GM18508 (cell line): Measurements from ENCODE around the gene HDAC8.
"Not testable (repeated sequence)": the region's sequence is repeated elsewhere in the genome, so short reads cannot be mapped to it uniquely, and the experiment has no call there.

Experiments used
- ATAC-seq: cut with Tn5 transposase; IDR thresholded peaks from one replicate; pipeline ENCODE4 v1.9.1; 2021; ENCODE audit warnings: moderate number of reproducible peaks; ENCODE audit not compliant: insufficient read depth, unreplicated experiment

HDAC8 gene

DNA sequence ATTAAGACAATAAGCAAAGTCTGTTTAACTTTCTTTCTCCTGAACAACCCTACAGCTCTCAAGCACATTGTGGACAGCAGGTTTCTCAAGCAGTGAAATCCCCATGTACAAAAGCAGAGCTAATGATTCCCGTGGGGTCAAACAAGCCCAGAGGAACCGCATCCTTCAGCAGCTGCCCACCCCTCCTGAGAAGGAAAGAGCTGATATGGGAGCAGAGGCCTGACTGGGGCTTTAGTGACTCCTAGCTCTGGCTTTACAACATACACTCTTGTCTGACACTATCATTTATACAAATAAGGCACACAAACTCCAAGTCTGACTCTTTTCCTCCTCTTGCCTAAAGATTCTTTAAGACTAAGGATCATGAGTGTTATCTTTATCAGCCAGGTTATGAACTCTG lies 32.8 kb downstream of the HDAC8 start:
- ATAC-seq = no peak

DNA sequence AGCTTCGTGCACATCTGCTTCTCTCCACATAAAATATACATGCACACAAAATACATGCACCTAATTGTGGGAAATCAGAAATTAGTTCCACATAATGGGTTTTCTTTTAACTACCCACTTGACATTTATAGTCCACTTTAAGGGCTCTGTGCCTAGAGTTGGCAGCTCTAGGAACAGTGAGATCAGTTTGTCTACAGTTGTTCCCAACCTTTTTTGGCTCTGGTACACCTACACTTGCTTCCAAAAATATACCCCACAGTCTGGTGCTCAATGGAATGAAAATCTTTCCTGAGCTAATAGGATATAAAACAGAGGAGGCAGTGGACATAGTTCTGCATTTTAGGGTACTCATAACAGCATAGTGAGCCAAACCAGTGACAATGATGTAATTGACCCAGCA lies 36.1 kb downstream of the HDAC8 start:
- no peak for ATAC-seq

DNA sequence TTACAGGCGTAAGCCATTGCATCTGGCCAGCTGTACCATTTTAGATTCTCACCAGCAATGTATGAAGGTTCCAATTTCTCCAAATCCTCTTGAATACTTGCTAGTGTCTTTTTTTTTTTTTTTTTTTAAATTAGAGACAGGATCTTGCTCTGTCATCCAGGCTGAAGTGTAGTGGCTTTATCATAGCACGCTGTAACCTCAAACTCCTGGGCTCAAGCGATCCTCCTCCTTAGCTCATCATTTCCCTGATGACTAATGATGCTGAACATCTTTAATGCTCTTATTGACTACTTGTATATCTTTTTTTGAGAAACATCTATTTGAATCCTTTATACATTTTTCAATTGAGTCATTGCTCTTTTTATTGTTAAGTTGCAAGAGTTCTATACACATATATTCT lies 40.3 kb downstream of the HDAC8 start:
- ATAC-seq = no peak

DNA sequence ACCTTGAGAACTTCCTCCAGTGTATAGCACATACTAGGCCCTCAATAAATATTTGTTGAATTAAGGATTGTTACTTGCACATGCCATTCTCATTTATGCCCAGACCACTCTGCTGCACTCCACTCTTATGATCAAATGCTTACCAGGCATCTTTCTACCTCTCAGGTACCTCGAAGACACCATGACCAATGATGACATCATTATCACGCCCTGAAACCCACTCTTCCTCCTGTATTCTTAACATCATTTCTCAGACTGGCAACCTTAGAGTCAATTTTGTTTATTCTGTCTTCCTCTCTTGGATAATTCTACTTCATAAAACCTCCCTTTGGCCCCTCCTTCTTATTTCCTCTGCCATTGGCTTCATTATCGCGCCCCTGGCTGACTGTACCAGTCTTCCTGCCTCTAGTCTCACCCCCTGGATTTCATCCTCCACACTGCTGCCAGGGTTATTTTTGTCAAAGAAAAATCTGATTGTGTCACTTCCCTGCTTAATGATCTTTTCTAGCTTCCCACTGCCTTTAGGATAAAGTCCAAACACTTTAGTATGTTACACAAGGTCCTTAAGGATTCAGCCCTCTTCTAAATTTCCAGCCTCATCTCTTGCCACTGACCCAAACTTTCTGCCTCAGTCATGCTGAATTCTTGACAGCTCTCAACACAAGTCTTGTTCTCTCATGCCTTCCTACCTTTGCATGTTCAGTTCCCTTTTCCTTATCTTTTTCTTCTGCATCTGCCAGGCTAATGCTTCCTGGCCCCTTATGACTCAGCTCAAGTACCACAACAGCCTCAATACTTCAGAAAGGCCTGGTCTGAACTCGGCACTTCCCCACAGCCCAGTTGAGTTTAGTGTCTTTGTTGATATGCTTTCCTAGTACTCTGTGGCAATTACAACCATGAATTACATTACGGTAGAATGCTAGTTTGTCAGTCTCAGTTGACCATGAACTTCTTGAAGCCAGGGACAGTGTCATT lies 45.8 kb downstream of the HDAC8 start:
- no peak for ATAC-seq

DNA sequence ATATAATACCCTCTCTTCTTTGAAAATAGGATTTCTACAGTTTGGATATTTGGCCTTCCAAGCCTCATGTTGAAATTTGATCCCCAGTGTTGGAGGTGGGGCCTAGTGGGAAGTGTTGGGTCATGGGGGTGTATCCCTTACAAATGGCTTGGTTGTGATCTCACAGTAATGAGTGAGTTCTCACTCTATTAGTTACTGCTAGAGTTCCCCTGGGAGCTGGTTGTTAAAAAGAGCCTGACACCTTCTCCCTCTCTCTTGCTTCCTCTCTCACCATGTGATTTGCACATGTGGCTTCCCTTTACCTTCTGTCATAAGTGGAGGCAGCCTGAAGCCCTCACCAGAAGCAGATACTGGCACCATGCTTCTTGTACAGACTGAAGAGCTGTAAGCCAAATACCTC lies 73.9 kb downstream of the HDAC8 start:
- no peak for ATAC-seq

DNA sequence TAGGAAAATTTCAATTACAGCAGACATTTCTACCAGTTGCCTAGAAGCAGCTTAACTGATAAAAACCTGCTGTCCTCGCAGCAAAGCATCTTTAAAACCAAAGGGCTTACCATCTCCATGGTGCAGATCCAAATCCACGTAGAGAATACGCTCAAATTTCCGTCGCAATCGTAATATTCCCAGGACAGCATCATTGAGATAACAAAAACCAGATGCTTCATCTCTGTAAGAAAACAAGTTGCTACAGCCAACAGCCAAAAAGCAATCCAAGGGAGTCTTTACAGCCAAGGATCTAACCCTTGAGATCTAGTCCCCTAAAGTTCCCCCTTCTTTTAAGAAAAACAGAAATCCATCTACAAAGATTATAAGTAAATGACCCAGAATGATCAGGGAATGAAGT lies 77.6 kb downstream of the HDAC8 start:
- no peak for ATAC-seq

DNA sequence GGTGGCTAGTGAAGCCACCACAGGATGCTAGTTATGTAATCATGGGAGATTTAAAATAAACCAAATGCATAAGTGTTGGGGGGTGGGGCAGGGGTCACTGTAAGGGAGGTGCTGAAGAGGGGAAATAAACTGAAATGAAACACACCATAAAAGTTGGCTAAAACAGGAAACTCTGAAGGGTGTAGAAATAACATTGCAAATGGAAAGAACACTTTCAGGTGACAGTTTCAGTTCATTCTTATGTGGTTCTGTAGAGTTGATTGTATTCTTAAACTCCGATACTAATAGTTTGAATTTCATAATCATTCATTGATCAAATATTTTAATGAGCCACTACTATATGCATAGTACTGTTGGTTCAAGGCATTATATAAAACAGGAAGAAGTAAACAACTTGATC lies 80.1 kb downstream of the HDAC8 start:
- no peak for ATAC-seq

DNA sequence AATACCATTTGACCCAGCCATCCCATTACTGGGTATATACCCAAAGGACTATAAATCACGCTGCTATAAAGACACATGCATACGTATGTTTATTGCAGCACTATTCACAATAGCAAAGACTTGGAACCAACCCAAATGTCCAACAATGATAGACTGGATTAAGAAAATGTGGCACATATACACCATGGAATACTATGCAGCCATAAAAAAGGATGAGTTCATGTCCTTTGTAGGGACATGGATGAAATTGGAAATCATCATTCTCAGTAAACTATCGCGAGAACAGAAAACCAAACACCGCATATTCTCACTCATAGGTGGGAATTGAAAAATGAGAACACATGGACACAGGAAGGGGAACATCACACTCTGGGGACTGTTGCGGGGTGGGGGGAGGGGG lies 82.4 kb downstream of the HDAC8 start:
- ATAC-seq = not testable (repeated sequence)

DNA sequence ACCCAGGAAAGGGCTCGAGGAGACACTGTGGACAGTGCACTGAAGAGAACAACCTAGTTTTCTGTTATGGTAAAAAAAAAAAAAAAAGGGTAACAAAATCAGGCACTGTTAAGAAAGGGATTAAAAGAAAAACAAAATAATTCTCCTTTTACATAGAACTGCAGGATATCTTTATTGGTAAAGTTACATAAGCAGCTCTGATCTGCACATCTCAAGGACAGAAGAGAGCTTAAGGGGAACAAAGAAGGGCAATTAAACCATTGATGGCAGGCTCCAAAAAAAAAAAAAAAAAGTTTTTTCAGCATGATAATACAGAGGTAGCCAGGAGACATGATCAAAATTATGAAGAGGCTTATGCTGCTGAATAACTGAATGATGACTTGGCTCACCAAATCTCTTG lies 85.0 kb downstream of the HDAC8 start:
- ATAC-seq = no peak

DNA sequence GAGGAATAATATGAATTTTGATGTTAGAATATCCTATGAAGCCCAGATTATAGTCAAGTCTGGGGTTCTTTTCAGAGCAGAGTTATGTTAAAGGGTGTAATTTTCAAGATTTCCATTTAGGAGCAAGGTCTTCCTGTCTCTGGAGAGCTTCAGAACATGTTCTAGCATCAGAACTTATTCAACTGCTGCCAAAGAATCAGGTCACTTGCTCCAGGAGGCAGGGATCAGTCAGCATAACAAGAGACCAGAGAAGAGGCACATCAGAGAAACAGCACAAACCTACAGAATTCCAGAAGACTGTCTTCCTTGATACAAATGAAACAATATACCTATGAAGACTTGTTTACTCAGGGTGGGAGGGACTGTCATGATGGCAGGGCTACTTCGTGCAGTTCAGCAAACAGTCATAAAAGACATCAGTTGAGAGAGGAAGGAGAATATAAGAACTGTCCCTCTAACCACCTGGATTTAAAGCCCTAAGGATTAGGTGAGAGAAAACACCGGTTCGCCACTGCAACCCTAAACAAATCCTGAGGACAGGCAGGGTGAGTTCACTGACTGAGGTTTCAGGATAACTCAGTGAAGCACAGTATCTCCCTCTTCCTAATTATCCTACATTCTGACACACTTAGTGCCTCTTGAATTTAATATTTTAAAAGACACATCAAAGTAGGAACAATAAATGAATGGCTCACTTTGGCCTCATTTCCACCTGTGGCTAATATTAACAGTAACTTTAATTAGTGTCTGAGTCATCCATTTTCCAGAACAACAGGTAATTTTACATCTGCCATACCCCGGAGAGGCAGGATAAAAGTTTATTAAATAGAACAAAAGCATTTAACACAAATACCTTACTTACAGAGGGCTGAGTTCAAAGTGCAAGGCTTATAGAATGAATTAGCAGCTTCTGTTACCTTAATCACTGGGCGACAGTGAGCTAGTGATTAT lies 93.0 kb downstream of the HDAC8 start:
- no peak for ATAC-seq

DNA sequence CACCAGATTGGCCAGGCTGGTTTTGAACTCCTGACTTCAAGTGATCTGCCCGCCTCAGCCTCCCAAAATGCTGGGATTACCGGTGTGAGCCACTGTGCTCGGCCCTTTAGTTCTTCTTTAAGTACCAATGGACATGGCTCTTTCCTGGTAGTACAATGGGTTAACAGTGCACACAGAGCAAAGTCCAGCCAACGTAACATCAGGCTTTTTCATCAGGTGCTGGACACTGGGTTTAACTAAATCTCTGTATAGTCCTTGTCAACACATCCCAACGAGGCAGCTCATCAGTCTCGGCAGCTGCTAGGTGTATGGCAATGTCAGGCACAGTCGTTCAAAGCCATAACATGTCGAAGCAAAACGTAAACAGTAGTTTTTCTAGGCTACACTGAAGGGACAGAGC lies 93.8 kb downstream of the HDAC8 start:
- ATAC-seq = no peak

DNA sequence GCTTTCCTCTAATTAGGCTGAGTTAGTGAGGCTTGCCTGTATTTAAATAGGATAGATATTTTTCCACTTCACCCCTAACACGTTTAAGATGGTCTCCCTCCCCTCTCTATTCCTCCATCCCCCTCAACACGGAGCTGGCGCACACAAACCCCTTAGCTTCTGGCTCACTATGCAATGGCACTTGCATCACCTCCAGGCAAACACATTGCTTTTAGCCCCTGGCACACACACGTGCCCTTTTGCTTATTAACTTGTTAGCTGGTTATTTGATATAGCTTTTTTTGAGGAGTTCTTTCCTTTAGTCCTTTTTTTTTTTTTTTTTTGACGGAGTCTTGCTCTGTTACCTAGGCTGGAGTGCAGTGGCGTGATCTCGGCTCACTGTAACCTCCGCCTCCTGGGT lies 94.3 kb downstream of the HDAC8 start:
- ATAC-seq = no peak

DNA sequence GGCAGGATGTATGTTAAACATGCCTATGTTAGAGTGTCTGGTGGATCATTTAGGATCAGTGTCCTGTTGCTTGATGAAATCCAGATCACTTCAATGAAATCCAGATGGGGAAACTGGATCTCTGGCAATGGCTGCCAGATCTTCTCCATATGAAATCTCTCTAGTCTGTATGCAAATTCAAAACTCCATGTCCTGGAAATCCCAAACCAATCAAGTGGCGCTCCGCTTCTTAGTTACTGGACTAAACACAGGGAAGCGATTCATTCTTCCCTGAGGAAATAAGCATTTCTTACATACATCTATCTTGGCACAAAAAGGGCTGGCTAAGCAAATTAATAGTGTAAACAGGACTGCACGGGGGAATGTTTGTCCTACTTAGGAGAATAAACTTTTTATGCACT lies 94.9 kb downstream of the HDAC8 start:
- no peak for ATAC-seq

DNA sequence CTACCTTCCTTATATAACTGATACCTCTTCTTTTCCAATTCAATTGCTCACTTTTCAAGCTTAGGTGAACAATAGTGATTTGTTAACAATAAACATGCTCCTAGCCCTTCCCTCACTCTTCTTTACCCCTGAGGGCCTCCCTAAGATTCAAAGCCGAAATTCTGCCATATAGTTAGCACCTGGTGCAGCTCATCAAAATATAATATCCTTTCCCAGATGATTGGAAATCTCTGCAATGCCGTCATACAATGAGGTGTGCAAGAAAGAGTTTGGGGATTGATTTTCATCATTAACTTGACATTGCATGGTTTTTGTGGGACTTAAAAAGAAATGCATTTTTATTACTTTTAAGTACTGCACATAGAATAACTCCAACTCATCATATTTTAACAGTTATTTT lies 95.3 kb downstream of the HDAC8 start:
- ATAC-seq = no peak

DNA sequence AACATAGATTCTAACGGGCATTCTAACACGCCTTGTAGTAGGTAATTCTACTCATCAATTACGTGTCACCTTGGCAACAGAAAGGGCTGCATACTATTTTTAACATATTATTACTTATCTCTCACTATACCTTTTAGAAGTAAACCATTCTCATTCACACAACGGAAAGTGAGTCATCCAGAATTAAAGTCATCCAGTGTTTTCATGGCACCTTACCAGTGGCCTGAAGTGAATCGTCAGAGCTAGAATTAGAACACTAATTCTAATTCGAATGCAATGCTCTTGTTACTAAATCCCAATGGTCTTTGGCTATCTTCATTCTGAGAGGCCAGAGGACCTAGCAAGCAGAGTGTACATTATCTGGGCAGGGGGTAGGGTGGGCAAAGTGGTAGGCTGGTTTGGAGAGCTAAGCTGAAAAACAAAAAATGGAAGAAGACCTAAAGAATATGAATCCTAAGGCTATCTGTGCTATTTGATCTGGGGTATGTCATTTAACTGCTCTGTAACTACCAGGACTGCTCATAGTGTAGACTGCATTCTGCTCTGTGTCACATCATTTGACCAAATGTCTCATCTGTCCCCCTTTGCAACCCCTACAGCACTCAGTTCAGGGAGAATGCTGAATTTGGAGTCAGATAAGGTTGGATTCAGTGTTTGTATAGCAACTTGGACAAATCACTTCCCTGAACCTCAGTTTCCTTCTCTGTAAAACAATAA lies 96.5 kb downstream of the HDAC8 start:
- no peak for ATAC-seq

DNA sequence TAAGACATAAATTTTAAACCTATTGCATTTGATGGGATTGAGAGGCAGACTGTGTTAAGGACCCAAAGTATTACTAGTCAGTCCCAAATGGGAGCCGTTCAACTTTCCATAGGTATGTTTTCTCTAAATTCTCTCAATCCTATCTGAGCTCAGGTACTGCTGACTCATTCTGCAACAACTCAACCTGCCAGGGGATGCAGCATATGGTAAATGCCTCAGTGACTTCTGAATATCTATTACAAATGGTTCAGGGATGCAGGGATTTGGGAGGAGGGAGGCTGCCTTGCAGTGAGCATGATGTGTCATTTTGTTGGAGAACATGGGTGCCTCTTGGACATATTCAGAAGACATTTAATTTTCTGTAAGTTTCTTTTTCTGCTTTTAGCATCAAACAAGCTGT lies 97.3 kb downstream of the HDAC8 start:
- ATAC-seq = no peak

DNA sequence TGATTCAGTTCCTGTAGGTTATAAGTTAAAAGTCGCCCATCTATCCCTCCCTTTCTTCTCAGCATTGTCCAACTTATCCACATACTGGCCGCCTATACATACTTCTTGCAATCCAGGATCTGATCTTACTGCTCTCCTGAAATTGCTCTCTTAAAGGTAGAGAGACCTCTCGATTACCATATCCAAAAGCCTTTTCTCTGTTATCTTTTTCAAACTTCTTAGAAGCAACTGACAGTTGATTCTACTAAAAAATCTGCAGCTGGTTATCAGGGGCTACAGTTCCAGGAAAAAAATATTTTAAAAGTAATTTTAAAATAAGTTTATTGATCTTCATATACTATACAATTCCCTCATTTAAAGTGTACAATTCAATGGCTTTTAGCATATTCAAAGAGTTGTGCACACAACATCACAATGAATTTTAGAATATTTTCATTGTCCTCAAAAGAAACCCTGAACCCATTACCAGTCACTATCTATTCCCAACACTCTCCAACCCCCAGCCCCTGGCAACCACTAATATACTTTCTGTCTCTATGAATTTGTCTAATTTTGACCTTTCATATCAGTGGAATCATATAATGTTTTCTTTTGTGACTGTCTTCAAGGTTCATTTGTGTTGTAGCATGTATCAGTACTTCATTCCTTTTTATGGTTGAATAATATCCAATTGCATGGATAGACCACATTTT lies 102.0 kb downstream of the HDAC8 start:
- ATAC-seq = no peak

DNA sequence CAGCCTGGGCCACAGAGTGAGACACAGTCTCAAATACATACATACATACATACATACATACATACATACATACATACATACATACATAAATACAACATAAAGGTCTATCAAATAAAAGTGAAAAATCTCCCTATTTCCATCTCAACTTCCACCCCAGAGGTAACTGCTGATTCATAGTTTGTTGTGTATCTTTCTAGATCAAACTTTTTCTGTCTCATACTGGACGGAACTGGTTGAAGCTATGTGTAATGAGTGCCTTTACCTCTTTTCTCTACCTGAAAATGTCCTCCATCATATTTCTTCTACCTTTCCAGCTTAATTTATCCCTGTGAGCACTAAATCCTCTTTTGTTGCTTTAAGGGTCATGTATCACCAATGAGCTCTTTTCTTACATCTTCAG lies 102.5 kb downstream of the HDAC8 start:
- ATAC-seq = no peak

DNA sequence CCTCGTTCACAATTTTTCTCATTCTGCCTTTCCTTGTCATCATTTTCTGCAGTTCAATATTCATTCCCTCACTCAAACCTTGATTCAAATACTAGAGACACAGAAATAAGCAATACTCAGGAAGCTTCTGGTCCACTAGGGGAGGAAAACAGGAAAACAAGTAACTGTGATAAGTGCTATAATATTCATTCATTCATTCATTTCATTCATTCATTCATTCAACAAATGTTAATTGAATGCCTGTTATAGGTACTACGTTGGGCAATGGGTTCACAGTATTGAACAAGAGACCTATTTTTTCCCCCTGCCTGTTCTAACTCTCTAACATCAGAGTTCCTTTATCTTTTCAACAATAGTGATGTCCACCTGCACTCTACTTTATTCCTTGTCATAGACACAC lies 104.0 kb downstream of the HDAC8 start:
- ATAC-seq = no peak

DNA sequence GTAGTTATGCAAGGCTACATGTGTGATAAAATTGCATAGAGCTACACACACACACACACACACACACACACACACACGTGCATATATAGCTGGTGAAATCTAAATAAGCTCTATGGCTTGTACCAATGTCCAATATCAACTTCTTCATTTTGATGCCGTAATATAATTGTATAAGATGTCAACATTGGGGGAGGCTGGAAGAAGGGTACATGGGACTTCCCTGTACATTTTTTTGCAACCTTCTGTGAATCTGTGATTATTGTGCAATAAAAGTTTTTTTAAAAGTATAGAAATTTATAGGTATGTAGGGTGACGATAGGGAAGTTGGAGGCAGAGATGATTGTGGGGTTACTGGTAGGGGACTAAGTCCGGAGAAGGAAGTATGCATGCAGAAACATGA lies 105.5 kb downstream of the HDAC8 start:
- ATAC-seq = no peak
